CD4-positive, alpha-beta T cell (primary cell): ENCODE measurements around the gene BSG. TPM values are rescaled to one million over a fixed set of nuclear protein-coding genes. Genes with fewer than 3 reads are reported as not detected.

ENCODE experiments used
- ATAC-seq: fragments of 200-7000 bp; cut with Tn5 transposase; one replicate; pipeline ENCODE4 v1.10.0; 2022; ENCODE audit warnings: mild to moderate bottlenecking; ENCODE audit not compliant: poor library complexity
- CTCF ChIA-PET: fragments of 350-600 bp; sonication (Branson Sonifier 250); formaldehyde crosslinking; loops from one replicate; lab custom pipeline; 2021; ENCODE audit warnings: antibody characterized with exemption, inconsistent platforms; lab: Charles Lee
- POLR2A ChIA-PET: fragments of 350-600 bp; sonication (Branson Sonifier 250); formaldehyde crosslinking; loops from one replicate; lab custom pipeline; 2021; ENCODE audit warnings: antibody characterized with exemption, inconsistent platforms; lab: Charles Lee
- DNase-seq, 14 experiments: peaks; one replicate each; pipeline ENCODE4 v3.0.0-alpha.2; 2013 to 2020; ENCODE audit warnings: mixed read lengths in 2 of 14
- H3K27ac ChIP-seq, 2 donors: one replicate each; pipeline versions ENCODE4 v1.5.1 to v1.7.0; 2013; ENCODE audit warnings: low read length in 2 of 2, low read depth in 1 of 2, mild to moderate bottlenecking in 1 of 2
- H3K27me3 ChIP-seq, 2 experiments: 1 replicate in 1 of 2; 2 replicates in 1 of 2; pipeline versions ENCODE4 v1.6.1 to v1.7.0; 2013; ENCODE audit warnings: low read length in 2 of 2, control low read depth in 1 of 2, mild to moderate bottlenecking in 1 of 2, moderate library complexity in 1 of 2; ENCODE audit not compliant: insufficient read depth in 2 of 2, control insufficient read depth in 1 of 2
- H3K36me3 ChIP-seq: one replicate; pipeline ENCODE4 v1.6.1; 2013; ENCODE audit warnings: low read length, control low read depth; ENCODE audit not compliant: insufficient read depth
- H3K4me1 ChIP-seq: one replicate; pipeline ENCODE4 v1.6.1; 2013; ENCODE audit warnings: low read length, control low read depth; ENCODE audit not compliant: insufficient read depth
- H3K4me3 ChIP-seq: one replicate; pipeline ENCODE4 v1.5.1; 2013; ENCODE audit warnings: mild to moderate bottlenecking, low read length, moderate library complexity
- H3K9me3 ChIP-seq, 2 experiments: 1 replicate in 1 of 2; 2 replicates in 1 of 2; pipeline versions ENCODE4 v1.6.1 to v1.7.0; 2013; ENCODE audit warnings: low read length in 2 of 2, mild to moderate bottlenecking in 2 of 2, control low read depth in 1 of 2, moderate library complexity in 1 of 2; ENCODE audit not compliant: control insufficient read depth in 1 of 2, insufficient read depth in 1 of 2
- H3K27ac Mint-ChIP-seq: one replicate; pipeline ENCODE4 v1.8.0; 2020; ENCODE audit warnings: mixed read lengths
- H3K27me3 Mint-ChIP-seq: one replicate; pipeline ENCODE4 v1.8.0; 2021; ENCODE audit warnings: mixed read lengths
- H3K36me3 Mint-ChIP-seq: one replicate; pipeline ENCODE4 v1.8.0; 2021; ENCODE audit warnings: low read depth, mixed read lengths
- H3K4me1 Mint-ChIP-seq: one replicate; pipeline ENCODE4 v1.8.0; 2021; ENCODE audit warnings: low read depth, mixed read lengths
- H3K4me3 Mint-ChIP-seq: one replicate; pipeline ENCODE4 v1.8.0; 2020; ENCODE audit warnings: mild to moderate bottlenecking, mixed read lengths
- H3K9me3 Mint-ChIP-seq: one replicate; pipeline ENCODE4 v1.8.0; 2020; ENCODE audit warnings: mixed read lengths
- CTCF ChIP-seq: fragments of 200-600 bp; IDR thresholded peaks from one replicate; pipeline ENCODE4 v1.8.0; 2022; ENCODE audit warnings: antibody characterized with exemption, mild to moderate bottlenecking
- intact Hi-C, 2 experiments: fragments of 100-400 bp; cut with DNase I in 1 of 2; cut with micrococcal nuclease in 1 of 2; formaldehyde crosslinking; loops; one replicate each; pipeline versions ENCODE4 v1.15.1 to v1.9.0; 2023 to 2025; cut with DNase I, micrococcal nuclease
- total RNA-seq, 174 experiments: library from RNA in 2 of 174; stranded (reverse) in 2 of 174; gene quantifications; one replicate each; pipeline ENCODE4 v1.2.3 and lab custom pipeline; 2021 to 2026

BSG gene
- total RNA-seq, 2 experiments from 2014 or later = 68.7 to 71.6 TPM

- Mint-ChIP-seq H3K9me3 (no peaks in the 10 kb centered on the region), H3K36me3 (peaks cover 8% of the 10 kb centered on the region), H3K27ac (peak overlapping the region; percentile 78), H3K27me3 (no peaks in the 10 kb centered on the region), H3K4me1 (peaks cover 9% of the 10 kb centered on the region), H3K4me3 (peak overlapping the region; percentile 87)
- ATAC-seq (no peak), DNase-seq (peak in 9 of 14 experiments; percentile 20 to 80 (median 43))
- POLR2A ChIA-PET = interaction anchor here (1.0 to 6.0 kb wide), 10 partner anchors 9 to 129 kb away, joined by 3 to 75 read pairs (median 4); partner anchors contain the start of gene GZMM
- Histone ChIP-seq H3K4me1 (peaks cover 45% of the 10 kb centered on the region), H3K36me3 (peaks cover 24% of the 10 kb centered on the region), H3K4me3 (peak overlapping the region; percentile 87), H3K27ac (peak overlapping the region; percentile 10 to 46), H3K27me3 (no peaks in the 10 kb centered on the region), H3K9me3 (peaks cover 0 to 5% of the 10 kb centered on the region in 2 experiments)
- intact Hi-C loops = loop anchor here in 1 of 2 experiments (1.0 kb wide), 1 partner anchor 39 kb away; no protein-coding TSS in a partner anchor
- CTCF ChIA-PET = interaction anchor here (1.0 to 4.2 kb wide), 4 partner anchors 14 to 54 kb away, joined by 3 to 58 read pairs (median 9); partner anchors contain the start of gene TPGS1
- TF ChIP-seq CTCF = peak; percentile 52
Measured at GRCh38 chr19:532561-533363, 39.6 kb upstream of the BSG start.

GRCh38 chr19:533364-534058, 38.9 kb upstream of the BSG start:
- H3K4me3 ChIP-seq = peak overlapping the region; percentile 87
- no peaks in the 10 kb centered on the region for H3K27me3 ChIP-seq
- TF ChIP-seq CTCF = no peak
- intact Hi-C loops = loop anchor here in 1 of 2 experiments (1.0 kb wide), 1 partner anchor 38 kb away; no protein-coding TSS in a partner anchor
- peaks cover 31% of the 10 kb centered on the region for H3K36me3 ChIP-seq
- CTCF ChIA-PET = interaction anchor here (1.0 to 4.2 kb wide), 3 partner anchors 23 to 54 kb away, joined by 3 to 58 read pairs (median 13); partner anchors contain the start of gene TPGS1
- ATAC-seq (no peak), DNase-seq (no peak)
- H3K4me3 Mint-ChIP-seq = peak overlapping the region; percentile 87
- peaks cover 45% of the 10 kb centered on the region for H3K4me1 ChIP-seq
- POLR2A ChIA-PET = interaction anchor here (0.6 to 6.0 kb wide), 4 partner anchors 23 to 51 kb away, joined by 3 to 75 read pairs (median 6); no protein-coding TSS in a partner anchor
- H3K36me3 Mint-ChIP-seq = peaks cover 15% of the 10 kb centered on the region
- no peaks in the 10 kb centered on the region for H3K9me3 Mint-ChIP-seq
- peaks cover 0 to 5% of the 10 kb centered on the region in 2 experiments for H3K9me3 ChIP-seq
- peak overlapping the region; percentile 78 for H3K27ac Mint-ChIP-seq
- H3K4me1 Mint-ChIP-seq = peaks cover 9% of the 10 kb centered on the region
- H3K27me3 Mint-ChIP-seq = no peaks in the 10 kb centered on the region
- peak overlapping the region in 1 of 2 donors; percentile 46 for H3K27ac ChIP-seq

- Mint-ChIP-seq H3K27ac (peak overlapping the region; percentile 78), H3K36me3 (peaks cover 18% of the 10 kb centered on the region), H3K4me3 (peak overlapping the region; percentile 58), H3K9me3 (no peaks in the 10 kb centered on the region), H3K27me3 (no peaks in the 10 kb centered on the region), H3K4me1 (peaks cover 9% of the 10 kb centered on the region)
- no peaks in the 10 kb centered on the region for H3K27me3 ChIP-seq
- TF ChIP-seq CTCF = no peak
- peaks cover 45% of the 10 kb centered on the region for H3K4me1 ChIP-seq
- peak in 1 of 14 experiments; percentile 44 for DNase-seq
- ATAC-seq = no peak
- no peaks in the 10 kb centered on the region for H3K9me3 ChIP-seq
- no peak overlapping the region for H3K27ac ChIP-seq
- no peak overlapping the region for H3K4me3 ChIP-seq
- CTCF ChIA-PET = interaction anchor here (4.2 kb wide), 1 partner anchor 23 kb away, joined by 58 read pairs; no protein-coding TSS in a partner anchor
- intact Hi-C loops = no loop called here
- peaks cover 33% of the 10 kb centered on the region for H3K36me3 ChIP-seq
- POLR2A ChIA-PET = interaction anchor here (1.1 kb wide), 1 partner anchor 50 kb away, joined by 3 read pairs; no protein-coding TSS in a partner anchor
Measured at GRCh38 chr19:534088-534487, 38.3 kb upstream of the BSG start.
